IMR-90 (cell line): ENCODE results near the gene RCE1. TPM values are rescaled to one million over a fixed set of nuclear protein-coding genes. Genes with fewer than 3 reads are reported as not detected.

Source experiments
- ATAC-seq: fragments of 200-7000 bp; cut with Tn5 transposase; 2 replicates; pipeline ENCODE4 v1.9.1; 2020; ENCODE audit warnings: low read depth, mild to moderate bottlenecking, moderate library complexity
- BruUV-seq: library from RNA; stranded (reverse); fragments of 400-500 nt; replicated peaks from 2 replicates; lab custom pipeline; 2021; lab: Mats Ljungman, UMichigan
- CTCF ChIA-PET: fragments of 300-600 bp; formaldehyde crosslinking; extraction: SDS; loops from one replicate; lab custom pipeline; 2021; ENCODE audit warnings: antibody characterized with exemption; lab: Yijun Ruan, JAX
- POLR2A ChIA-PET: fragments of 300-600 bp; sonication (Branson Sonifier 250); formaldehyde crosslinking; loops from one replicate; lab custom pipeline; 2022; ENCODE audit warnings: antibody characterized with exemption; ENCODE audit not compliant: unreplicated experiment; lab: Charles Lee
- DNase-seq: peaks from one replicate; pipeline ENCODE4 v3.0.0; 2013
- H2AFZ ChIP-seq: replicated peaks from 2 replicates; pipeline ENCODE3; 2013; ENCODE audit warnings: low read length, mild to moderate bottlenecking; ENCODE audit not compliant: poor library complexity
- H2AK5ac ChIP-seq: 2 replicates; pipeline ENCODE4 v1.6.1; 2013; ENCODE audit warnings: low read depth, low read length, inconsistent platforms
- H2AK9ac ChIP-seq: replicated peaks from 2 replicates; pipeline ENCODE3; 2013; ENCODE audit warnings: mild to moderate bottlenecking, low read depth, low read length, moderate library complexity; ENCODE audit not compliant: poor library complexity
- H2BK120ac ChIP-seq: 2 replicates; pipeline ENCODE4 v1.6.1; 2013; ENCODE audit warnings: low read depth, low read length, inconsistent platforms
- H2BK15ac ChIP-seq: 3 replicates; pipeline ENCODE4 v1.6.1; 2013; ENCODE audit warnings: low read depth, low read length, inconsistent platforms
- H2BK20ac ChIP-seq: 2 replicates; pipeline ENCODE4 v1.6.1; 2013; ENCODE audit warnings: low read depth, mild to moderate bottlenecking, inconsistent platforms, low read length, moderate library complexity
- H2BK5ac ChIP-seq: 2 replicates; pipeline ENCODE4 v1.6.1; 2013; ENCODE audit warnings: mild to moderate bottlenecking, low read depth, low read length, inconsistent platforms; ENCODE audit not compliant: poor library complexity, severe bottlenecking
- H3K14ac ChIP-seq: replicated peaks from 2 replicates; pipeline ENCODE4 v1.6.1; 2013; ENCODE audit warnings: low read depth, low read length, inconsistent platforms
- H3K18ac ChIP-seq: 2 replicates; pipeline ENCODE4 v1.6.1; 2013; ENCODE audit warnings: low read depth, low read length, control low read depth
- H3K23ac ChIP-seq: 2 replicates; pipeline ENCODE4 v1.6.1; 2013; ENCODE audit warnings: low read depth, low read length, inconsistent platforms
- H3K27ac ChIP-seq: 2 replicates; pipeline ENCODE4 v1.5.1; 2013; ENCODE audit warnings: mild to moderate bottlenecking, control low read depth, low read length; ENCODE audit not compliant: insufficient read depth
- H3K27me3 ChIP-seq: 2 replicates; pipeline ENCODE4 v1.6.1; 2013; ENCODE audit warnings: low read length; ENCODE audit not compliant: control insufficient read depth, insufficient read depth
- H3K36me3 ChIP-seq: 2 replicates; pipeline ENCODE4 v1.6.1; 2013; ENCODE audit warnings: low read length, mixed read lengths; ENCODE audit not compliant: control insufficient read depth, insufficient read depth
- H3K4ac ChIP-seq: 2 replicates; pipeline ENCODE4 v1.6.1; 2013; ENCODE audit warnings: low read depth, low read length, inconsistent platforms
- H3K4me1 ChIP-seq: 2 replicates; pipeline ENCODE4 v1.6.1; 2013; ENCODE audit warnings: low read length, mixed read lengths; ENCODE audit not compliant: control insufficient read depth, insufficient read depth
- H3K4me2 ChIP-seq: 2 replicates; pipeline ENCODE4 v1.6.1; 2013; ENCODE audit warnings: low read depth, mild to moderate bottlenecking, control low read depth, low read length, moderate library complexity
- H3K4me3 ChIP-seq: 2 replicates; pipeline ENCODE4 v1.5.1; 2013; ENCODE audit warnings: low read depth, mild to moderate bottlenecking, control low read depth, low read length, moderate library complexity; ENCODE audit not compliant: insufficient read depth
- H3K56ac ChIP-seq: 2 replicates; pipeline ENCODE4 v1.6.1; 2013; ENCODE audit warnings: low read length, inconsistent platforms; ENCODE audit not compliant: insufficient read depth; ENCODE audit errors: extremely low read depth
- H3K79me1 ChIP-seq, 2 experiments: 2 replicates each; pipeline ENCODE4 v1.6.1; 2013; ENCODE audit warnings: low read length in 2 of 2, inconsistent platforms in 1 of 2, low read depth in 1 of 2
- H3K9ac ChIP-seq: 2 replicates; pipeline ENCODE4 v1.6.1; 2013; ENCODE audit warnings: low read depth, low read length, control low read depth
- H3K9me1 ChIP-seq: 2 replicates; pipeline ENCODE4 v1.6.1; 2013; ENCODE audit warnings: low read length, inconsistent platforms; ENCODE audit not compliant: insufficient read depth
- H3K9me3 ChIP-seq: 2 replicates; pipeline ENCODE4 v1.6.1; 2013; ENCODE audit warnings: low read length; ENCODE audit not compliant: control insufficient read depth, insufficient read depth
- H4K20me1 ChIP-seq: 2 replicates; pipeline ENCODE4 v1.6.1; 2013; ENCODE audit warnings: low read length, inconsistent platforms; ENCODE audit not compliant: insufficient read depth
- H4K5ac ChIP-seq: 2 replicates; pipeline ENCODE4 v1.6.1; 2013; ENCODE audit warnings: mild to moderate bottlenecking, low read depth, low read length, control low read depth
- H4K8ac ChIP-seq, 2 experiments: 2 replicates each; pipeline ENCODE4 v1.6.1; 2013; ENCODE audit warnings: low read depth in 2 of 2, low read length in 2 of 2, control low read depth in 1 of 2, inconsistent platforms in 1 of 2
- H4K91ac ChIP-seq: 2 replicates; pipeline ENCODE4 v1.6.1; 2013; ENCODE audit warnings: low read depth, low read length, inconsistent platforms; ENCODE audit not compliant: insufficient read depth
- BHLHE40 ChIP-seq: fragments of 150-350 bp; IDR thresholded peaks from 2 replicates; pipeline ENCODE4 v1.6.1; 2016; ENCODE audit warnings: mild to moderate bottlenecking, low read depth, low read length
- CEBPB ChIP-seq: IDR thresholded peaks from 2 replicates; pipeline ENCODE4 v1.6.1; 2012; ENCODE audit warnings: low read depth, low read length, improper control_type of control experiment
- CHD1 ChIP-seq: IDR thresholded peaks from 2 replicates; pipeline ENCODE4 v1.6.1; 2012; ENCODE audit warnings: low read depth, low read length, improper control_type of control experiment
- CTCF ChIP-seq: conservative IDR thresholded peaks from 2 replicates; pipeline ENCODE4 v1.5.1; 2012; ENCODE audit warnings: mild to moderate bottlenecking, low read depth, low read length, improper control_type of control experiment
- ELK1 ChIP-seq: fragments of 150-350 bp; IDR thresholded peaks from 2 replicates; pipeline ENCODE4 v1.6.1; 2016; ENCODE audit warnings: low read depth, mild to moderate bottlenecking, low read length, moderate library complexity, borderline replicate concordance
- FOS ChIP-seq: fragments of 150-350 bp; IDR thresholded peaks from 2 replicates; pipeline ENCODE4 v1.6.1; 2016; ENCODE audit warnings: low read depth, low read length
- MAFK ChIP-seq: IDR thresholded peaks from 2 replicates; pipeline ENCODE4 v1.6.1; 2012; ENCODE audit warnings: low read depth, low read length, improper control_type of control experiment
- MAZ ChIP-seq: IDR thresholded peaks from 2 replicates; pipeline ENCODE4 v1.6.1; 2012; ENCODE audit warnings: low read depth, mild to moderate bottlenecking, low read length, improper control_type of control experiment, moderate library complexity, borderline replicate concordance
- MXI1 ChIP-seq: IDR thresholded peaks from 2 replicates; pipeline ENCODE4 v1.6.1; 2012; ENCODE audit warnings: low read depth, mild to moderate bottlenecking, low read length, moderate library complexity, borderline replicate concordance
- NFE2L2 ChIP-seq: fragments of 150-350 bp; IDR thresholded peaks from 2 replicates; pipeline ENCODE4 v1.6.1; 2016; ENCODE audit warnings: low read depth, mild to moderate bottlenecking, low read length
- RAD21 ChIP-seq: IDR thresholded peaks from 2 replicates; pipeline ENCODE4 v1.6.1; 2012; ENCODE audit warnings: low read length, improper control_type of control experiment
- RCOR1 ChIP-seq: IDR thresholded peaks from 2 replicates; pipeline ENCODE4 v1.6.1; 2012; ENCODE audit warnings: mild to moderate bottlenecking, low read length, improper control_type of control experiment; ENCODE audit not compliant: insufficient replicate concordance
- RFX5 ChIP-seq: IDR thresholded peaks from 2 replicates; pipeline ENCODE4 v1.8.0; 2012; ENCODE audit warnings: low read depth, mild to moderate bottlenecking, low read length, moderate library complexity
- SMC3 ChIP-seq: fragments of 150-350 bp; IDR thresholded peaks from 2 replicates; pipeline ENCODE4 v1.6.1; 2016; ENCODE audit warnings: low read depth, mild to moderate bottlenecking, antibody characterized with exemption, low read length, moderate library complexity
- USF2 ChIP-seq: fragments of 150-350 bp; IDR thresholded peaks from 2 replicates; pipeline ENCODE4 v1.6.1; 2017; ENCODE audit warnings: mild to moderate bottlenecking, antibody characterized with exemption, low read length, low read depth
- WGBS, 2 experiments: methylation state at CpG; one replicate each; pipeline versions ENCODE4 v1.1.5 to v1.1.7; 2013; ENCODE audit warnings: missing lambda C conversion rate in 2 of 2; ENCODE audit not compliant: insufficient read length in 1 of 2; ENCODE audit errors: extremely low coverage in 2 of 2; 5-methylcytosine and 5-hydroxymethylcytosine counted together
- dilution Hi-C: fragments of 300-500 bp; cut with HindIII; formaldehyde crosslinking; loops from one replicate; pipeline ENCODE4 v1.14.3; 2018; ENCODE audit warnings: low sequenced_read_pairs; ENCODE audit not compliant: unreplicated experiment
- in situ Hi-C: fragments of 300-500 bp; cut with MboI; formaldehyde crosslinking; loops from 3 replicates; pipeline ENCODE4 v1.14.3; 2019; ENCODE audit warnings: low sequenced_read_pairs, inconsistent platforms, mixed read lengths
- intact Hi-C: fragments of 100-400 bp; cut with micrococcal nuclease; formaldehyde crosslinking; loops from 2 replicates; pipeline ENCODE4 v1.10.0; 2022
- polyA plus RNA-seq, 3 experiments: library from polyadenylated mRNA; depleted of rRNA; stranded (reverse); fragments of >200 nt; gene quantifications; 2 replicates each; pipeline ENCODE4 v1.2.3, GENCODE V29; 2012; ENCODE audit warnings: low replicate concordance in 1 of 3
- total RNA-seq: library from RNA; depleted of rRNA; stranded (reverse); fragments of >200 nt; gene quantifications from 2 replicates; pipeline ENCODE4 v1.2.3, GENCODE V29; 2012

The RCE1 gene
- total and polyA plus RNA-seq, 2 of the 4 experiments (the other 2 are of a cell fraction): 6.6 to 19.4 TPM

GRCh38 chr11:66864172-66864901, 21.1 kb downstream of the RCE1 start:
- no peak overlapping the region for H4K8ac ChIP-seq
- no peak for DNase-seq
- dilution Hi-C loops (no loop called here), intact Hi-C loops (no loop called here), in situ Hi-C loops (no loop called here)
- H2BK20ac ChIP-seq: no peak overlapping the region
- CTCF ChIA-PET: no interaction called here
- H2BK120ac ChIP-seq: no peak overlapping the region
- H2AK9ac ChIP-seq: no peak overlapping the region
- H3K4ac ChIP-seq: no peak overlapping the region
- H3K79me1 ChIP-seq: peaks cover 0 to under 1% of the 10 kb centered on the region in 2 experiments; a peak in 1 of 4 replicates
- H4K5ac ChIP-seq: no peak overlapping the region
- BruUV-seq: no TSS peak
- no peak overlapping the region for H3K18ac ChIP-seq
- no peak overlapping the region for H3K4me2 ChIP-seq
- H2AK5ac ChIP-seq: no peak overlapping the region
- ATAC-seq: no peak
- H2BK15ac ChIP-seq: no peak overlapping the region
- no peak overlapping the region for H3K4me3 ChIP-seq
- H3K4me1 ChIP-seq: peaks cover 2% of the 10 kb centered on the region; the same call in 1 of the 2 replicates
- no peak overlapping the region for H3K27ac ChIP-seq
- 76% methylated on average over 9 of the region's 35 CpGs; no CpG with 5 or more reads in 1 of the 2 experiments for WGBS, 2 experiments
- no peak overlapping the region for H2AFZ ChIP-seq
- no peak overlapping the region for H3K56ac ChIP-seq
- H3K14ac ChIP-seq: no peak overlapping the region
- H3K9me3 ChIP-seq: no peaks in the 10 kb centered on the region
- H3K23ac ChIP-seq: no peak overlapping the region
- no peak overlapping the region for H4K91ac ChIP-seq
- H4K20me1 ChIP-seq: peaks cover 6% of the 10 kb centered on the region; the same call in 1 of the 2 replicates
- POLR2A ChIA-PET: interaction anchor here (0.7 kb wide), 1 partner anchor 146 kb away, joined by 3 read pairs; no protein-coding TSS in a partner anchor
- H2BK5ac ChIP-seq: no peak overlapping the region
- H3K9ac ChIP-seq: no peak overlapping the region
- no peaks in the 10 kb centered on the region for H3K9me1 ChIP-seq
- H3K27me3 ChIP-seq: no peaks in the 10 kb centered on the region
- H3K36me3 ChIP-seq: peaks cover 43% of the 10 kb centered on the region; the same call in 1 of the 2 replicates
- TF ChIP-seq MAZ (no peak), RCOR1 (no peak), SMC3 (no peak), FOS (no peak), MXI1 (no peak), CTCF (no peak), RFX5 (no peak), NFE2L2 (no peak), CHD1 (no peak), BHLHE40 (no peak), RAD21 (no peak), CEBPB (no peak), ELK1 (no peak), MAFK (no peak), USF2 (no peak)
